Loucy (cell line): Measurements from ENCODE around the gene MGAT5.

Experiments used
- EZH2phosphoT487 ChIP-seq: fragments of 200-600 bp; IDR thresholded peaks from 2 replicates; pipeline ENCODE4 v1.6.1; 2018; ENCODE audit warnings: antibody characterized with exemption, mild to moderate bottlenecking, moderate library complexity, borderline replicate concordance
- TF ChIP-seq, protein P1 (sequence below): fragments of 200-600 bp; sonication (generic); conservative IDR thresholded peaks from 2 replicates; pipeline ENCODE4 v1.5.1; 2014; ENCODE audit warnings: mild to moderate bottlenecking, antibody characterized with exemption, low read length

DNA sequence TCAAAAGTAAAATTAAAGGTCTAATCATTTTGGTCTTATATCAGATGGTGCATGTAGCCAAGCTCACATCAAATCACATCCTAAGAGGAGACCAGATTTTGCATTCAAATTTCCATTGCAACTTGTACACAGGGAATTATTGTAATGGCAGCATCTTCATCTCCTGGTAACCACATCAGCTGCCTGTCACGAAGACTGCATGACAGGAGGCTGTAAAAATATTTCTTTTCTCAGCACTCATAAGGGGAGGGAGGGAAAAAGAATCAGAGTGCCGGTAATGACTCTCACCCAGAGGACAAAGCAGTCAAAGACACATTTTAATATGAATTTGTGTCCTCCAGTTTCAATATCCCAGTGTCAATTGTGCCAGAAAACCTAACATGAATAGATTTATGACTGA, 248.2 kb downstream of the MGAT5 start:
- TF ChIP-seq, protein P1, sequence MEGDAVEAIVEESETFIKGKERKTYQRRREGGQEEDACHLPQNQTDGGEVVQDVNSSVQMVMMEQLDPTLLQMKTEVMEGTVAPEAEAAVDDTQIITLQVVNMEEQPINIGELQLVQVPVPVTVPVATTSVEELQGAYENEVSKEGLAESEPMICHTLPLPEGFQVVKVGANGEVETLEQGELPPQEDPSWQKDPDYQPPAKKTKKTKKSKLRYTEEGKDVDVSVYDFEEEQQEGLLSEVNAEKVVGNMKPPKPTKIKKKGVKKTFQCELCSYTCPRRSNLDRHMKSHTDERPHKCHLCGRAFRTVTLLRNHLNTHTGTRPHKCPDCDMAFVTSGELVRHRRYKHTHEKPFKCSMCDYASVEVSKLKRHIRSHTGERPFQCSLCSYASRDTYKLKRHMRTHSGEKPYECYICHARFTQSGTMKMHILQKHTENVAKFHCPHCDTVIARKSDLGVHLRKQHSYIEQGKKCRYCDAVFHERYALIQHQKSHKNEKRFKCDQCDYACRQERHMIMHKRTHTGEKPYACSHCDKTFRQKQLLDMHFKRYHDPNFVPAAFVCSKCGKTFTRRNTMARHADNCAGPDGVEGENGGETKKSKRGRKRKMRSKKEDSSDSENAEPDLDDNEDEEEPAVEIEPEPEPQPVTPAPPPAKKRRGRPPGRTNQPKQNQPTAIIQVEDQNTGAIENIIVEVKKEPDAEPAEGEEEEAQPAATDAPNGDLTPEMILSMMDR = no peak
- no peak for TF ChIP-seq EZH2phosphoT487
